ENCODE data around the gene OBI1.

GRCh38 chr13:78587395-78587794 lies 71.6 kb downstream of the OBI1 start:
- TF ChIP-seq POLR2A (IDR thresholded peaks at IDR 0.05; ENCODE audit: low read depth, low read length), result no peak
- TF ChIP-seq POLR2AphosphoS5 (IDR thresholded peaks at IDR 0.05; ENCODE audit: low read depth, low read length), result no peak
- no peak for TF ChIP-seq TAF1 (IDR thresholded peaks at IDR 0.05; ENCODE audit: low read depth, low read length)
- TF ChIP-seq POU2F2 (IDR thresholded peaks at IDR 0.05; ENCODE audit: low read depth, low read length), result no peak
